ENCODE results near the gene TINAGL1.
A peak's percentile ranks its signal among the peaks of the same experiment; 100 is the strongest.
"Not testable (repeated sequence)": the region's sequence is repeated elsewhere in the genome, so short reads cannot be mapped to it uniquely, and the experiment has no call there.

The TINAGL1 gene

GRCh38 chr1:31586376-31587327, 10.3 kb downstream of the TINAGL1 start:
- H3K79me2 ChIP-seq (ENCODE audit: low read length): no peaks in the 10 kb centered on the region
- no peak overlapping the region for H2AFZ ChIP-seq (ENCODE audit: low read depth, low read length)

GRCh38 chr1:31587328-31587699, 11.0 kb downstream of the TINAGL1 start:
- not testable (repeated sequence) for H3K4me1 ChIP-seq (ENCODE audit: low read length); H3K9ac ChIP-seq (ENCODE audit: low read length); H3K27ac ChIP-seq (ENCODE audit: low read length); H3K9me3 ChIP-seq (ENCODE audit: insufficient read depth, low read length); H3K4me3 ChIP-seq (ENCODE audit: low read length); H4K20me1 ChIP-seq (ENCODE audit: insufficient read depth, low read length); H3K36me3 ChIP-seq (replicated peaks; ENCODE audit: low read depth, low read length); H3K79me2 ChIP-seq (ENCODE audit: low read length); H3K27me3 ChIP-seq (ENCODE audit: low read depth, low read length); H3K4me2 ChIP-seq (ENCODE audit: low read length); H2AFZ ChIP-seq (ENCODE audit: low read depth, low read length)

More at GRCh38 chr1:31586376-31587327, 10.3 kb downstream of the TINAGL1 start:
- no peaks in the 10 kb centered on the region for H3K4me1 ChIP-seq (ENCODE audit: low read length)
- no peaks in the 10 kb centered on the region for H3K36me3 ChIP-seq (replicated peaks; ENCODE audit: low read depth, low read length)
- no peak overlapping the region for H3K9ac ChIP-seq (ENCODE audit: low read length)
- no peaks in the 10 kb centered on the region for H4K20me1 ChIP-seq (ENCODE audit: insufficient read depth, low read length)
- H3K9me3 ChIP-seq (ENCODE audit: insufficient read depth, low read length): no peaks in the 10 kb centered on the region
- H3K27ac ChIP-seq (ENCODE audit: low read length): no peak overlapping the region
- no peak overlapping the region for H3K4me3 ChIP-seq (ENCODE audit: low read length)
- no peaks in the 10 kb centered on the region for H3K27me3 ChIP-seq (ENCODE audit: low read depth, low read length)
- no peak overlapping the region for H3K4me2 ChIP-seq (ENCODE audit: low read length)
- TF ChIP-seq EZH2phosphoT487 (IDR thresholded peaks at IDR 0.05; ENCODE audit: low read depth) (no peak), CTCF (IDR thresholded peaks at IDR 0.05; ENCODE audit: low read depth, low read length) (no peak)

- Histone ChIP-seq H3K4me1 (ENCODE audit: low read length) (no peaks in the 10 kb centered on the region), H3K9ac (ENCODE audit: low read length) (no peak overlapping the region), H3K79me2 (ENCODE audit: low read length) (no peaks in the 10 kb centered on the region), H2AFZ (ENCODE audit: low read depth, low read length) (no peak overlapping the region), H3K9me3 (ENCODE audit: insufficient read depth, low read length) (no peaks in the 10 kb centered on the region), H4K20me1 (ENCODE audit: insufficient read depth, low read length) (no peaks in the 10 kb centered on the region), H3K27ac (ENCODE audit: low read length) (no peak overlapping the region), H3K4me2 (ENCODE audit: low read length) (no peak overlapping the region), H3K27me3 (ENCODE audit: low read depth, low read length) (no peaks in the 10 kb centered on the region), H3K4me3 (ENCODE audit: low read length) (no peak overlapping the region), H3K36me3 (replicated peaks; ENCODE audit: low read depth, low read length) (no peaks in the 10 kb centered on the region)
- TF ChIP-seq CTCF (IDR thresholded peaks at IDR 0.05; ENCODE audit: low read depth, low read length): peak; percentile 68
- TF ChIP-seq EZH2phosphoT487 (IDR thresholded peaks at IDR 0.05; ENCODE audit: low read depth): no peak
These were observed 11.6 kb downstream of the TINAGL1 start for GRCh38 chr1:31587720-31588423.

GRCh38 chr1:31588751-31589515, 12.6 kb downstream of the TINAGL1 start:
- Histone ChIP-seq H3K9ac (ENCODE audit: low read length) (no peak overlapping the region), H3K9me3 (ENCODE audit: insufficient read depth, low read length) (no peaks in the 10 kb centered on the region), H3K4me1 (ENCODE audit: low read length) (peaks cover 3% of the 10 kb centered on the region; the same call in 1 of the 2 replicates), H2AFZ (ENCODE audit: low read depth, low read length) (no peak overlapping the region), H3K79me2 (ENCODE audit: low read length) (no peaks in the 10 kb centered on the region), H3K36me3 (replicated peaks; ENCODE audit: low read depth, low read length) (no peaks in the 10 kb centered on the region), H3K27me3 (ENCODE audit: low read depth, low read length) (no peaks in the 10 kb centered on the region), H4K20me1 (ENCODE audit: insufficient read depth, low read length) (no peaks in the 10 kb centered on the region), H3K4me3 (ENCODE audit: low read length) (no peak overlapping the region), H3K4me2 (ENCODE audit: low read length) (no peak overlapping the region), H3K27ac (ENCODE audit: low read length) (no peak overlapping the region)
- no peak for TF ChIP-seq EZH2phosphoT487 (IDR thresholded peaks at IDR 0.05; ENCODE audit: low read depth)
- no peak for TF ChIP-seq CTCF (IDR thresholded peaks at IDR 0.05; ENCODE audit: low read depth, low read length)
